ENCODE data around the gene NSUN6. TPM values are rescaled to one million over a fixed set of nuclear protein-coding genes. Genes with fewer than 3 reads are reported as not detected.

NSUN6 gene
- total RNA-seq, 1 experiment from 2014 or later: 13.3 TPM

GRCh38 chr10:18500576-18500975 is 150.8 kb downstream of the NSUN6 start:
- H3K27ac ChIP-seq: no peak overlapping the region
- H3K36me3 ChIP-seq: no peaks in the 10 kb centered on the region
- no peaks in the 10 kb centered on the region for H3K27me3 ChIP-seq
- no peaks in the 10 kb centered on the region for H3K4me1 ChIP-seq
- no peak for DNase-seq
- H3K4me3 ChIP-seq: no peak overlapping the region
- H3K9me3 ChIP-seq (replicated peaks): no peaks in the 10 kb centered on the region

- Histone ChIP-seq H3K27ac (no peak overlapping the region), H3K4me3 (no peak overlapping the region), H3K9me3 (replicated peaks) (no peaks in the 10 kb centered on the region), H3K4me1 (no peaks in the 10 kb centered on the region), H3K36me3 (no peaks in the 10 kb centered on the region), H3K27me3 (no peaks in the 10 kb centered on the region)
- DNase-seq: no peak
These were observed 152.4 kb downstream of the NSUN6 start for GRCh38 chr10:18498998-18499397.

- DNase-seq: peak in 1 of 2 experiments; percentile 6
- no peak overlapping the region for H3K4me3 ChIP-seq
- no peaks in the 10 kb centered on the region for H3K36me3 ChIP-seq
- no peak overlapping the region for H3K27ac ChIP-seq
- H3K9me3 ChIP-seq (replicated peaks): no peaks in the 10 kb centered on the region
- no peaks in the 10 kb centered on the region for H3K4me1 ChIP-seq
- no peaks in the 10 kb centered on the region for H3K27me3 ChIP-seq
These were observed 153.5 kb downstream of the NSUN6 start for GRCh38 chr10:18497806-18498369.

Other genes starting within 250 kb of the NSUN6 start
- 31.8 and 35.2 TPM in 2 replicates for gene ARL5B, start 7.8 kb upstream of the NSUN6 start, total RNA-seq (2014; rRNA removed; shearing (Covaris generic))

All from SJCRH30 (cell line).